NCI-H2081 (cell line): Measurements from ENCODE around the gene TGFB3.
"Not testable (repeated sequence)": the region's sequence is repeated elsewhere in the genome, so short reads cannot be mapped to it uniquely, and the experiment has no call there.

Experiments
- DNase-seq, 2 experiments: peaks; one replicate each; lab custom pipeline; 2025; lab: John Stamatoyannopoulos, UW

Gene TGFB3

DNA sequence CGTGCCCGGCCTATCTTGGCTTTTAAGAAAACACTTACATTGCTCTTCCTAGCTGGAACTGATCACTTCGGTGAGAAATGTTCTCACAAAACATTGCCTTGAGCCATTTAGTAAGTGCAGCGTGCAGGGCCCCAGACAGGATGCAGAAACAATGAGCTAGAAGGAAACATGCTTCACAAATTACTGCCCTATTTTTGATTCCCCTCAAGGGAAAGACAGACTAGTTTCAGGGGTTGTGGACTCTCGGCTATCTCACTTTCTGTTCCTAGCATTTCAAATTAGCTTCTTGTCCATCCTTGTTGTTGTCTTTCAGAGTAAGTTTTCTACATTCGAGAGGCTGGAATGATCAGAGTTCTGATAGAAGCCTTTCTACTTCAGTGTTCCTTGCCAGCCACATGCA lies 21.6 kb downstream of the TGFB3 start:
- DNase-seq, result no peak

DNA sequence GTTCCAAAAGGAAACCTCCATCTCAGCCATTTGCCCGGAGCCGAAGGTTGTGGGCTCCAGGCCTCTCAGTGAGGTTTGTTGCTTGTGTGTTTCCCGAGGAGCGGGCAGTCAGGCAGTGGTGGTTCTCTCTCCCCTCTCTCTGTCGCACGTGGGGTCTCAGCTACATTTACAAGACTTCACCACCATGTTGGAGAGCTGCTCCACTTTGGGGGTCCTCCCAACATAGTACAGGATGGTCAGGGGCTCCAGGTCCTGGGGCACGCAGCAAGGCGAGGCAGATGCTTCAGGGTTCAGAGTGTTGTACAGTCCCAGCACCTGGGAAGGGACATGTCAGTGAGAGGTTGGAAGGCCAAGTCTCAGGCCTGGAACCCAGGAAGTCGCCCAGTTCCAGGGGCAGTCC lies 22.8 kb downstream of the TGFB3 start:
- no peak for DNase-seq

DNA sequence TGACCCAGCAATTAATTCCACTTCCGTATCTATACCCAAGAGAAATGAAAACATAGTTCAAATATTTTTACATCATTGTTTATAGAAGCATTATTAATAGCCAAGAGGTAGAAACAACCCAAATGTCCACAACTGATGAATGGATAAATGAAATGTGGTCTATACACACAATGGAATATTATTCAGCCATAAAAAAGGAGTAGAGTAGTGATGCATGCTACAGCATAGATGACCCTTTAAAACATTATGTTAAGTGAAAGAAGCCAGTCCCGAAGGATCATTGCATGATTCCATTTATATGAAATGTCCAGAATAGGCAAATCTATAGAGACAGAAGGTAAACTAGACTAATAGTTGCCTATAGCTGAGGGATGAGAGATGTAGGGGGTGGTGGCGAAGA lies 29.3 kb downstream of the TGFB3 start:
- no peak for DNase-seq

DNA sequence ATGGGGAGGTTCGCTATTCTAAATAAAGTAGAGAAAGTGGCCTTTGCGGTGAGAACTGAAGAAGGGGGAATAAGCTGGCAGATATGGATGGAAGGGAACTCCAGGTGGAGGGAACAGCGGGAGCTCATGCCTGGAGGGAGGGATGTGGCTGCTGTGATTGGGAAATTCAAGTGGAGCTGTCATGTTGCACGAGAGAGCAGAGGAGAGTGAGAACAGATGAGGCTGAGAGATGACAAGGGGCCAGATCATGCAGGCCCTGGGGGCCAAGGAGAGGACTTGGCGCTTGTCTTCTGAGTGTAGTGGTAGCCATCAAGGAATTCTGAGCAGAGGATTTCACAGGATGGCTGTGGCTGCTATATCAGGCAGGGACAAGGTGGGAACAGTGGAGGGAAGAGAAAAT lies 35.0 kb downstream of the TGFB3 start:
- DNase-seq, result no peak

DNA sequence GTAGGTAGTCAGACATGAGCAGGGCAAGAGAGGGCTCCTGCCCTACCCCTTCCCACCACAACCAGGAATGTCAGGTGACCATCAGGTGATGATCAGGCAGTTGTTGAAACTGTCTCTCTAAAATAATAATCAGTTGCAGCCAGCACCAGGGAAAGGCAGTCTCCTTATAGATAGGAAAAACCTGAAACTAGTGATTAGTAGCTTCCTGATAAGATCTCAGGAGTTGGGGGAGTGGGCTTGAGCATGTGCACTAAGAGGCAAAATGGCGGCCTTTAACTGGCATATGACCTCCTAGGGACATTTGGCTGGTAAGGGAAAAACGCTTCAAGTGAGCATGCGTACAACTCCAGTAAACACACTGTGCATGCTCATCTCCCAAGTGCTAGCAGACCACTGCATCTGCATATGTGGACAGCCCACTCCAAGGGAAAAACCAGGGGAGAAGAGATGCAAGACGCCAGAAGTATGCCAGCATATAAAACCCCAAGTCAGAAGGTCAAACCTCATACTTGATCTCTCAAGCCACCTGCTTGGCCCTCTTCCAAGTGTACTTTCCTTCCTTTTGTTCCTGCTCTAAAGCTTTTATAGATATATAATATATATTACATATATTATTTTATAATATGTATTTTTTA lies 37.1 kb downstream of the TGFB3 start:
- no peak for DNase-seq

DNA sequence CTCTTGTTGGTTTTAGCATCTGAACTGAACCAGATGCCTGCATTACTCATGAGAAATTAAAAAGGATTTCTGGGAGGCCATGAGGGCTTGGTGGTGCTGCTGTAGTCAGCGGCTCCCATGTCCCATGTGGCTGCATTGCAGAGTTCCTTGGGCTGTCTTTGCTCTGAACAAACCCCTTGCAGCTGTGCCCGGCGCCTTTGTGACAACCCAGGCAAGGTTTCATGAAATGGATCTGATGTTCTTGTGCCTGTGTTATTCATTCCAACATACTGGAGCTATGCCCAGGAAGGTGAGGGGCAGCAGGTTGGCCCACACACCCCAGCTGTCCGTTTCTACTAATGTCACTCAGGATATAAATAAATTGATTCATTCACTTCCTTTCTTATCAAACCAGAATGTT lies 40.8 kb downstream of the TGFB3 start:
- no peak for DNase-seq

DNA sequence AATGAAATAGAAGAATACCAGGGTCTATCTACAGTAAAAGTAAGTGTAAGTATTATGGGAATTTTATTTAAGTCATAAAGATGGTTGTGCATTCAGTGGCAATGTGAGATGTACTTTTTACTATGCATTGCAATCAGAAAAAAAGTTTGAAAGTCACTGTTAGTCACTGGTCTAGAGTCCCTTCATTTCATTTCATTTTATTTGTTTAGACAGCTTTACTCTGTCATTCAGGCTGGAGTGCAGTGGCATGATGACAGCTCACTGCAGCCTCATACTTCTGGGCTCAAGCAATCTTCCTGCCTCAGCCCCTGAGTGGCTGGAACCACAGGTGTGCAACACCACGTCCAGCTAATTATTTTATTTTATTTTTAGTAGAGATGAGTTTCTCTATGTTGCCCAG lies 42.6 kb downstream of the TGFB3 start:
- DNase-seq, result no peak

DNA sequence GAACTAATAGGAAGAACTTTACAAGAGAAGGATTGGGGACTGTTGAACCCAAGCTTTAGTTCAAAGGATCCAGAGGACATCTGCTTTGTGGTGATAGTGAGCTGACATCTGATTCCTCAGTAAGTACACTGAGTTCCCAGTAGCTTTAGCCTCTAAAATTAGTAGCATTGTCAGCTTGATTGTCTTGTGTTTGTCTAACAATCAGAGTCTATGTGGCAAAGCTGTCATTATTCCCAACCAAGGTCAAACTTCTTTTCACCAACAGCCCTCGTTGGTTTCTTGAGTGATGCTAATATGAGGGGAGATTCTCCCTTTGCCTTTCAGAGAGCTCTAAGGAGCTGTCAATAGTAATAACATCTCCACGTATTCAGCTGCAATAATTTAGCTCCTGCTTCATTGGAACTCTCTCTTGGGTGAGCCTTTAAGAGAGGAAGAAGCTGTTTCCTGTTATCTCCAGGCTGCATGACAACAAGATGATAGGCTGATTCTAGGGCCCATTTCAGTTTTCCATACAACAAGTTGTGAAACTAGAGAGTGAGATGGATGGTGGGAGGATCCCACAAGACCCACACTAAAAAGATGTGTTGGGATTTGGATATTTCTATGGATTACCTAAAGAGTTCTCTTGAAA lies 46.7 kb downstream of the TGFB3 start:
- peak; percentile 9 to 70 for DNase-seq

DNA sequence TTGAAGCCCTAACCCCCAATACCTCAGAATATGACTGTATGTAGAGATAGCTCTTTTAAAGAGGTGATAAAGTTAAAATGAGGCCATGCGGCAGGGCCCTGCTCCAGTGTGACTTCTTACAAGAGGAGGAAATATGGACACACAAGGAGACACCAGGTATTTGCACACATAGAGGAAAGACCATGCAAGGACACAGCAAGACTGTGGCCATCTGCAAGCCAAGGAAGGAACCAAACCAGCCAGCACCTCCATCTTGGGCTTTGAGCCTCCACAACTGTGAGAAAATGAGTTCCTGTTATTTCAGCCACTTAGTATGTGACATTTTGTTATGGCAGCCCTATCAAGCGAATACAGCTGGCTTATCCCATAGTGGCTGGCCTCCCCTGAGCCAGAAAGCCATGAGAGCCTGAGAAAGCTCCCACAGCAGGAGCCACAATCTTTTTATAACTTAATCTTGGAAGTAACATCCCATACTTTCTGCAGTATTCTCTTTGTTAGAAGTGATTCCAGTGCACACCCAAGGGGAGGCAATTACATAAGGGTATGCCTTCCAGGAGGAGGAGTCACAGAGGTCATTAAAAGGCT lies 48.0 kb downstream of the TGFB3 start:
- no peak for DNase-seq

DNA sequence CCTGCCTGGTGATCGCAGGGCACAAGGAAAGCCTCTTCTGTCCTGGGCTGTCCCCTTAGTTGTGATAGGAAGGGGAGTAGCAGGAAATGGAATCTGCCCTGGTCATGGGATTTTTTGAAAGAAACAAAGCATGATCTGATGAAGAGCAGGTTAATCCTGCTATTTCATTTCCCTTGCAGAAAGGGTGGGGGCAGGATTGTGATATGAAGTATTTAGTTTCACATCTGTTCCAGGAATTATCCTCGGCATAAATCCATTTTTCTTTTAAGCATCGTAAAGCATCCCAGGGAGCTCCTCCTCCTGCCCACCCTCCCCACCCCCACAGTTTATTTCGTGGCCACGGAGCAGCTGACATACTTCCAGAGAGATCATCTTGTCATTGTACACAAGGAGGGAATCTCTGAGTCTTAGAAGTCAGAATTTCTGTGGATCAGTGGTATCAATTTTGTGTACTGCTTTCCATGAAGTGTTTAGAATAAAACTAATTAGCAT lies 53.1 kb downstream of the TGFB3 start:
- DNase-seq, result no peak

DNA sequence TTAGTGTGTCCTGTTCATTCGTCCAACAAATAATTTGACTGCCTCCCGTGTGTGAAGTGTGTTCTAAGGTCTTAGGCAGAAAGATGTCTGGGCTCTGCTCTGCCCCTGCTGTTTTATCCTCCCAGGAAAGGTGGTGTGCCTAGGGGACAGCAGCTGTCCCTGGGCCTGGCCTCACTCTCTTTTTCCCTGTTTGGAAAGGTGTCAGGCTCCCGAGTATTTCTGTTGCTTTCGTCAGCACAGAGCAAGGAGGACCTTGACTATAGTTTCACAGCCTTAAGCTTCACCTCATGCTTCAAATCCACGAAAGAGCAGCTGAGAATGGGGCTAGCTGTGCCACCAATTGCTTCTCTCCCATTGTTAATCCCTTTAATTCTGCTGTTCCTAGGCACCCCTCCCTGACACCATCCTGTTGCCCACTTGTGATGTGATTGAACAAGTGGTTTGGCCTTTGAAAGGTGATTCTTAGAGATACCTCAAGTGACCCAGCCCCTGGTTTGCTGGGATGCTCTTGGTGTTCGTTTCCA lies 54.2 kb downstream of the TGFB3 start:
- no peak for DNase-seq

DNA sequence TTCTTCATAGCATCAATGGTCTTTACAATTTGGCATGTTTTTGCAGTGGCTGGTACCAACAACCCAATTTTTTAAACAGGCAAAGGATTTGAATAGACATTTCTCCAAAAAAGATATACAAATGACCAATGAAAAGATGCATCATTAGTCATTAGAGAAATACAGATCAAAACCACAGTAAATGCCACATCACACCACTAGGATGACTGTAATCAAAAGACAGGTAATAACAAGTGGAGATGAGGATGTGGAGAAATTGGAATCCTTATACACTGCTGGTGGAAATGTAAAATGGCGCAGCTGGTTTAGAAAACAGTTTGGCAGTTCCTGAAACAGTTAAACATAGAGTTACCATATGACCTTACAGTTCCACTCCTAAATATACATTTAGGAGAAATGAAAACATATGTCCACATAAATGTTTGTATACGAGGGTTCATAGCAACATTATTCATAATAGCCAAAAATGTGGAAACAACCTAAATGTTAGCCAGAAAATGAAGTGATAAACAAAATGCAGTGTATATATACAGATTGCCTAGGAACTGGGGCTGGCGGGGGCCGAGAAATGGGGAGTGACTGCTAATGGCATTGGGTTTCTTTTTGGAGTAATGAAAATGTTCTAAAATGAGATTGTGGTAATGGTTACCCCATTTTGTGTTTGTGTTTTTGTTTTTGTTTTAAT lies 55.2 kb downstream of the TGFB3 start:
- no peak for DNase-seq

DNA sequence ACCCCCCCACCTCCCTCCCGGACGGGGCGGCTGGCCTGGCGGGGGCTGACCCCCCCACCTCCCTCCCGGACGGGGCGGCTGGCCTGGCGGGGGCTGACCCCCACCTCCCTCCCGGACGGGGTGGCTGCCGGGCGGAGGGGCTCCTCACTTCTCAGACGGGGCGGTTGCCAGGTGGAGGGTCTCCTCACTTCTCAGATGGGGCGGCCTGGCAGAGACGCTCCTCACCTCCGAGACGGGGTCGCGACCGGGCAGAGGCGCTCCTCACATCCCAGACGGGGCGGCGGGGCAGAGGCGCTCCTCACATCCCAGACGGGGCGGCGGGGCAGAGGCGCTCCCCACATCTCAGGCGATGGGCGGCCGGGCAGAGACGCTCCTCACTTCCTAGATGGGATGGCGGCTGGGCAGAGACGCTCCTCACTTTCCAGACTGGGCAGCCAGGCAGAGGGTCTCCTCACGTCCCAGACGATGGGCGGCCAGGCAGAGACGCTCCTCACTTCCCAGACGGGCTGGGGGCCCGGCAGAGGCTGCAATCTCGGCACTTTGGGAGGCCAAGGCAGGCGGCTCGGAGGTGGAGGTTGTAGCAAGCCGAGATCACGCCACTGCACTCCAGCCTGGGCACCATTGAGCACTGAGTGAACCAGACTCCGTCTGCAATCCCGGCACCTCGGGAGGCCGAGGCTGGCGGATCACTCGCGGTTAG lies 56.5 kb downstream of the TGFB3 start:
- DNase-seq, result not testable (repeated sequence)

DNA sequence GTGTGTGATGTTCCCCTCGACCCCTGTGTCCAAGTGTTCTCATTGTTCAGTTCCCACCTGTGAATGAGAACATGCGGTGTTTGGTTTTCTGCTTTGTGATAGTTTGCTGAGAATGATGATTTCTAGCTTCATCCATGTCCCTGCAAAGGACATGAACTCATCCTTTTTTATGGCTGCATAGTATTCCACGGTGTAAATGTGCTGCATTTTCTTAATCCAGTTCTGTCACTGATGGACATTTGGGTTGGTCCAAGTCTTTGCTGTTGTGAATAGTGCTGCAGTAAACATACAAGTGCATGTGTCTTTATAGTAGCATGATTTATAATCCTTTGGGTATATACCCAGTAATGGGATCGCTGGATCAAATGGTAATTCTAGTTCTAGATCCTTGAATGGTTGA lies 61.4 kb downstream of the TGFB3 start:
- not testable (repeated sequence) for DNase-seq

DNA sequence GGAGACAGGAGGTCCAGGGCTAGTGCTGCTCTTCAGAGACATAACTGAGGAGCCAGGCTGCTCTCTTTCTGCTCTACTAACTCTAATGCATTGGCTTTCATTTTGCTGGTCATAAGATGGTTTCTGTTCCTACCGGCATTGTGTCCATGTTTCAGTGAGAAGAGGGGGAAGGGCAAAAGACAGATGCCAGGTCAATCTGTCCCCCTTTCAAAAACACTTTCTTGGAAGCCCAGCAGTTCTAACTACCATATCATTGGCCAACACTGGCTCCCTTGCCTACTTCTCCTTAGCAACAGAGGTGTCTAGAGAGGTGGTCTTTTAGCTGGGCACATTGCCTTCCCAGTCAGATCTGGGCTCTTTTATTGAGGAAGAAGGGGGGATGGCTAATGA lies 63.9 kb downstream of the TGFB3 start:
- no peak for DNase-seq

DNA sequence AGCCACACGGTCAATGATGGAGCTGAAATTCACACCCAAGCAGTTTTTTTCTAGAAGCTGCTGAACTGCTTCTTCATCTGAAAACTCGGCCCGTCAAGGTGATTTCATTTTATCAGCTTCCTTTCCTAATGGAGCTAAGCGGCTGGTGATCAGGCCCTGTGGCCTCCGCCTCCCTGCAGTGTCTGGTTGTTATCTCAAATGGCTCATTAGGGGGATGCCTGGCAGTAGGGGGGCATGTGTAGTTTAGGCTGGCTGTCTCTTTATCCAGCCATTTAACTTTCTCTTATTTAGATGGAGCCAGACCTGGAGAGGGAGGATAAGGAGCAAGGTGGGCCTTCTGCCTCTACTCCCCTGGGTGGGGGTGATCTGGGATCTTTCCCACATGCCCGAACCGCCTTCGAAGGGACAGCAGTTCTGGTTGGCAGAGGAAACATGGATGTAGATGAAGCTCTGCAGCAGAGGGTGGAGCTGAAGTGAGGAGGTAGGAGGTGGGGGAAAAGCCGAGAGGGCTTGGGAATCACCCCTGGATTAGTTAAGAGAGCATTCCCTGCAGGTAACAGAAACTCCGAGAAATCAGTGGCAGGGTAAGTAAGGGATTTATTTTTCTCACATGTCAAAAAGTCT lies 64.4 kb downstream of the TGFB3 start:
- DNase-seq, result no peak

DNA sequence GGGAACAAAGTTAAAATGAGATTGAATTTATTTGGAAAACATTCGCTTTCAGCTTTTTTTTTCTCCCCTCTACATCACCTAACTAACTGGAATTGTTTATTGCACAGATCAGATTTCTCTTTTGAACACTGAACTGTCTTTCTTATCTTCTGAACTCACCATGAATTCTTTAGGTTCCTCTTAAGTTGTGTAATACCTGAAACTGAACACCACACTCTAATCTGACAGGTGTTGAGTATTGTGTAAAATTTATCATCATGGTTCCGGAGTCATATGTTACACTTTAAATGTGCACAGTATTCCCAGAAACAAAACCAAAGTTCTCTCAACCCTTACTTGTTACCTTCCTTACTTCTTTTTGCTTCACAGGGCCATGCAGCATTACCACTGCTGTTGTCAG lies 66.8 kb downstream of the TGFB3 start:
- no peak for DNase-seq

DNA sequence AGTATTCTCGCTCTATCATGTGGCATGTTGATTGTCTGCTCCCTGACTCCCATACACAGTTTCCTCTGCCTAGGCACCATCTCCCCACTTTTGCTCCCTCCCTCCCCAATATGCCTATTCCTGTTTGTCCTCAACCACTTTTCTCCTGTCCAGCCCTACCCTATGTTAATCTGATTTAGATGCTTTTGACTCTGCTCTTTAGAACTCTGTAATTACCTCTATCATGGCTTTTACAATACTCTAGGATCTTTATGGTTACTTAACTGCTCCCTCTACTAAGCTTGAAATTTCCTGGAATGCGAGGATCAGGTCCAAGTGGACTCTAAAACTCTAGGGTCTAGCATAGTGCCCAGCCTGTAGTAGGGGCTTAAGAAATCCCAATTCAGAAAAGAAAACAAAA lies 68.6 kb downstream of the TGFB3 start:
- no peak for DNase-seq

DNA sequence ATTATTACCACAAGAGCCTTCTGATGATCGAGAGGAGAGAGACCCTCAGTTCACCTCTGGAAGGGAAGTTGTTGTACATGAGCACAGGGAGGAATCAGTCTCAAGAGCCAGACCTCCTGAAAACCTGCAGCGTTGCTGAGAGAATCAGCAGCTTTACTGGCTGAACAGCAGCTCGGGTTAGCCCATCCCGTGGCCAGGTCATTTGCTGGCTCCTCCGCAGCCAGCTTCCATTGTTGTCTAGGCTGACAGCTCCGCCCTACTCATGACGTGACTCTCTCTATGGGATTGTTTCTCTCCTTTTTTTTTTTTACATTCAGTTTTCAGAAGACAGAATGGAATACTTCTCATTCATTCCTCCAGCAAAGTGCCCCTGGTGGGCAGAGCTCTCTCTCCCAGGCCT lies 69.9 kb downstream of the TGFB3 start:
- no peak for DNase-seq

DNA sequence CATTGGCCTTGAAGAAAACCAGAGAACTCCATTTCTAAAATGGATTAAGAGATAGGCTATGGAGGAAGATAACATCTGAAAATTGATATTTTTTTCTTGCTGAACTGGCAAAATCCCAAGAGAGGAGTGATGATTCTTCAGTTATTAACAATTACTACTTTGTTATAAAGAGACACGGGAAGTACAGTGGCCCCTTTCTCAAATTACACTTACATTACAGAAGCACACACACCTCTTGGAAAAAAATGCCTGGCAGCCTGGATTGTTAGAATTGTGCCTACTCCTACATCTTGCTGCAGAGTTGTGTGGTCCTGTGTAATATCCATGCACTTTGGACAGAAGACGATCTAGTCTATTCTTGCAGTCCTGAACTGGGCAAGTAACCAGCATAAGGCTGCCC lies 71.7 kb downstream of the TGFB3 start:
- no peak for DNase-seq

DNA sequence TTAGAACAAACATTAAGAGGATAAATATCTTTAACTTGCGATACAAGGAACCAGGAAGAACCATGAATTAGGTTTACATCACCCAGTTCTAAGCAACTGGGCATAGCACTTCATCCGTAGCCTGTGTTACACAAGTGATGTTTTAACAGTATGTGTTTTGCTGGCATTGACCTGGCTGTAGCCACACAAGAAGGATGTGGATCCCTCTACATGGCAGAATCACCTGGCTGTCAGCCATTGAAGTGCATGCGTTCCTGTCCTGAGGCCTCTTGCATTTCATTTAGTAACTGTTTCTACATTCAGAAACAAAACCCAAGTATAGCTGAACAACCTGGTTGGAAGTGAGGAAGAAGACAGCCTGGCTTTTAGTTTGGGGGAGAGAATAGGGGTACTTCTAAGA lies 72.2 kb downstream of the TGFB3 start:
- DNase-seq, result no peak
